ENCODE results near the gene DTD1.

Gene DTD1

GRCh38 chr20:18683839-18684238, 96.0 kb downstream of the DTD1 start:
- Histone ChIP-seq H3K27ac (no peak overlapping the region), H3K4me3 (ENCODE audit: low read depth, low read length) (no peak overlapping the region), H3K27me3 (replicated peaks) (no peaks in the 10 kb centered on the region), H3K36me3 (replicated peaks) (no peaks in the 10 kb centered on the region)
- no peak for TF ChIP-seq CTCF (IDR thresholded peaks at IDR 0.05; ENCODE audit: low read depth, low read length, missing control alignments)
- in situ Hi-C loops (cut with HindIII; ENCODE audit: low pct_ligation_motif_present, low sequenced_read_pairs) = no loop called here
- DNase-seq = no peak

DNA sequence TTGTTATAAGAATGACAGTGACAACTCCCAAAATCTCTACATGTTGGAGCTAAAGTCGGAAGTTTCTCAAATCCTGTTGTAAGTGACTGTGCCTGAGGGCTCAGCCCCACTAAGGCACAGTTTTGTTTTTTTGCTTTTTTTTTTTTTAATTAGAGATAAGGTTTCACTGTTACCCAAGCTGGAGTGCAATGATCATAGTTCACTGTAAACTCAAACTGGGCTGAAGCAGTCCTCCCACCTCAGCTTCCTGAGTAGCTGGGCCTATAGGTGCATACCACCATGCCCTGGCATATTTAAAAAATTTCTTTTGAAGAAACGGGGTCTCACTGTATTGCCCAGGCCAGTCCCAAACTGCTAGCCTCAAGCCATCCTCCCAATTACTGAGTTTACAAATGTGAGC, 96.9 kb downstream of the DTD1 start:
- no peaks in the 10 kb centered on the region for H3K36me3 ChIP-seq (replicated peaks)
- DNase-seq = no peak
- no peak for TF ChIP-seq CTCF (IDR thresholded peaks at IDR 0.05; ENCODE audit: low read depth, low read length, missing control alignments)
- H3K27ac ChIP-seq = no peak overlapping the region
- in situ Hi-C loops (cut with HindIII; ENCODE audit: low pct_ligation_motif_present, low sequenced_read_pairs) = no loop called here
- H3K4me3 ChIP-seq (ENCODE audit: low read depth, low read length) = no peak overlapping the region
- no peaks in the 10 kb centered on the region for H3K27me3 ChIP-seq (replicated peaks)

GRCh38 chr20:18685406-18685805, 97.6 kb downstream of the DTD1 start:
- H3K36me3 ChIP-seq (replicated peaks) = no peaks in the 10 kb centered on the region

GRCh38 chr20:18686696-18687095, 98.8 kb downstream of the DTD1 start:
- H3K36me3 ChIP-seq (replicated peaks) = no peaks in the 10 kb centered on the region
- in situ Hi-C loops (cut with HindIII; ENCODE audit: low pct_ligation_motif_present, low sequenced_read_pairs) = no loop called here
- TF ChIP-seq CTCF (IDR thresholded peaks at IDR 0.05; ENCODE audit: low read depth, low read length, missing control alignments) = no peak
- no peak overlapping the region for H3K4me3 ChIP-seq (ENCODE audit: low read depth, low read length)
- no peak overlapping the region for H3K27ac ChIP-seq
- no peak for DNase-seq
- no peaks in the 10 kb centered on the region for H3K27me3 ChIP-seq (replicated peaks)

More at GRCh38 chr20:18685406-18685805, 97.6 kb downstream of the DTD1 start:
- no peak overlapping the region for H3K4me3 ChIP-seq (ENCODE audit: low read depth, low read length)
- H3K27ac ChIP-seq = no peak overlapping the region
- no peaks in the 10 kb centered on the region for H3K27me3 ChIP-seq (replicated peaks)
- in situ Hi-C loops (cut with HindIII; ENCODE audit: low pct_ligation_motif_present, low sequenced_read_pairs) = no loop called here
- TF ChIP-seq CTCF (IDR thresholded peaks at IDR 0.05; ENCODE audit: low read depth, low read length, missing control alignments) = no peak
- no peak for DNase-seq

- Histone ChIP-seq H3K27me3 (replicated peaks) (no peaks in the 10 kb centered on the region), H3K4me3 (ENCODE audit: low read depth, low read length) (no peak overlapping the region), H3K36me3 (replicated peaks) (no peaks in the 10 kb centered on the region), H3K27ac (no peak overlapping the region)
- no peak for DNase-seq
- no peak for TF ChIP-seq CTCF (IDR thresholded peaks at IDR 0.05; ENCODE audit: low read depth, low read length, missing control alignments)
- in situ Hi-C loops (cut with HindIII; ENCODE audit: low pct_ligation_motif_present, low sequenced_read_pairs) = no loop called here
These were observed 100.8 kb downstream of the DTD1 start for GRCh38 chr20:18688676-18689075.

- Histone ChIP-seq H3K27me3 (replicated peaks) (no peaks in the 10 kb centered on the region), H3K4me3 (ENCODE audit: low read depth, low read length) (no peak overlapping the region), H3K27ac (no peak overlapping the region), H3K36me3 (replicated peaks) (no peaks in the 10 kb centered on the region)
- in situ Hi-C loops (cut with HindIII; ENCODE audit: low pct_ligation_motif_present, low sequenced_read_pairs) = no loop called here
- TF ChIP-seq CTCF (IDR thresholded peaks at IDR 0.05; ENCODE audit: low read depth, low read length, missing control alignments) = no peak
- no peak for DNase-seq
These were observed 101.7 kb downstream of the DTD1 start for GRCh38 chr20:18689557-18689956.

All from brain microvascular endothelial cell (primary cell).